ENCODE results near the gene SNCAIP. TPM values are rescaled to one million over a fixed set of nuclear protein-coding genes. Genes with fewer than 3 reads are reported as not detected.

SNCAIP gene
- total RNA-seq, 4 donors from 2014 or later = 2.4 to 6.5 (median 4.0) TPM

- no peaks in the 10 kb centered on the region for H3K4me1 ChIP-seq
- DNase-seq (ENCODE audit: low spot score in 2 of 2) = no peak
- no peak overlapping the region for H3K27ac ChIP-seq
- TF ChIP-seq CTCF (IDR thresholded peaks at IDR 0.05) (no peak), EP300 (IDR thresholded peaks at IDR 0.05) (no peak), POLR2A (IDR thresholded peaks at IDR 0.05) (no peak), POLR2AphosphoS5 (IDR thresholded peaks at IDR 0.05) (no peak)
- no peaks in the 10 kb centered on the region for H3K36me3 ChIP-seq
- no peaks in the 10 kb centered on the region for H3K27me3 ChIP-seq
- H3K4me3 ChIP-seq = no peak overlapping the region
- WGBS = 83% methylated on average over 7 of the region's 7 CpGs
- no peaks in the 10 kb centered on the region for H3K9me3 ChIP-seq
These were observed 117.7 kb downstream of the SNCAIP start for GRCh38 chr5:122429545-122430318.

- Histone ChIP-seq H3K36me3 (no peaks in the 10 kb centered on the region), H3K4me1 (no peaks in the 10 kb centered on the region), H3K9me3 (no peaks in the 10 kb centered on the region), H3K27ac (no peak overlapping the region), H3K4me3 (no peak overlapping the region), H3K27me3 (no peaks in the 10 kb centered on the region)
- no peak for DNase-seq (ENCODE audit: low spot score in 2 of 2)
- TF ChIP-seq POLR2A (IDR thresholded peaks at IDR 0.05) = no peak
- TF ChIP-seq CTCF (IDR thresholded peaks at IDR 0.05) = no peak
- no peak for TF ChIP-seq EP300 (IDR thresholded peaks at IDR 0.05)
- TF ChIP-seq POLR2AphosphoS5 (IDR thresholded peaks at IDR 0.05) = no peak
- WGBS = 93% methylated on average over 2 of the region's 2 CpGs
These were observed 118.2 kb downstream of the SNCAIP start for GRCh38 chr5:122430319-122430586.

- no peak for DNase-seq (ENCODE audit: low spot score in 2 of 2)
- no peak overlapping the region for H3K4me3 ChIP-seq
- H3K27me3 ChIP-seq = no peaks in the 10 kb centered on the region
- H3K9me3 ChIP-seq = no peaks in the 10 kb centered on the region
- H3K27ac ChIP-seq = no peak overlapping the region
- TF ChIP-seq POLR2AphosphoS5 (IDR thresholded peaks at IDR 0.05) (no peak), POLR2A (IDR thresholded peaks at IDR 0.05) (no peak), CTCF (IDR thresholded peaks at IDR 0.05) (no peak), EP300 (IDR thresholded peaks at IDR 0.05) (no peak)
- 98% methylated on average over 1 of the region's 1 CpG for WGBS
- H3K36me3 ChIP-seq = no peaks in the 10 kb centered on the region
- no peaks in the 10 kb centered on the region for H3K4me1 ChIP-seq
These were observed 119.3 kb downstream of the SNCAIP start for GRCh38 chr5:122431298-122431697.

- no peak for DNase-seq (ENCODE audit: low spot score in 2 of 2)
- TF ChIP-seq CTCF (IDR thresholded peaks at IDR 0.05) (no peak), POLR2AphosphoS5 (IDR thresholded peaks at IDR 0.05) (no peak)
- no peaks in the 10 kb centered on the region for H3K27me3 ChIP-seq
- H3K27ac ChIP-seq = no peak overlapping the region
- no peak overlapping the region for H3K4me3 ChIP-seq
- H3K36me3 ChIP-seq = no peaks in the 10 kb centered on the region
- 70% methylated on average over 5 of the region's 5 CpGs for WGBS
- no peaks in the 10 kb centered on the region for H3K9me3 ChIP-seq
- H3K4me1 ChIP-seq = no peaks in the 10 kb centered on the region
These were observed 122.4 kb downstream of the SNCAIP start for GRCh38 chr5:122434205-122434970.

GRCh38 chr5:122435234-122435633 is 123.2 kb downstream of the SNCAIP start:
- DNase-seq (ENCODE audit: low spot score in 2 of 2) = no peak
- no peak overlapping the region for H3K27ac ChIP-seq
- H3K27me3 ChIP-seq = no peaks in the 10 kb centered on the region
- no peaks in the 10 kb centered on the region for H3K36me3 ChIP-seq
- no peaks in the 10 kb centered on the region for H3K9me3 ChIP-seq
- 77% methylated on average over 4 of the region's 4 CpGs for WGBS
- H3K4me1 ChIP-seq = no peaks in the 10 kb centered on the region
- TF ChIP-seq EP300 (IDR thresholded peaks at IDR 0.05) = no peak
- TF ChIP-seq POLR2A (IDR thresholded peaks at IDR 0.05) = no peak
- no peak for TF ChIP-seq POLR2AphosphoS5 (IDR thresholded peaks at IDR 0.05)
- no peak for TF ChIP-seq CTCF (IDR thresholded peaks at IDR 0.05)
- no peak overlapping the region for H3K4me3 ChIP-seq

Data from suprapubic skin (tissue), 4 donors.